ENCODE measurements around the gene NUP210. TPM values are rescaled to one million over a fixed set of nuclear protein-coding genes. Genes with fewer than 3 reads are reported as not detected.
A peak's percentile ranks its signal among the peaks of the same experiment; 100 is the strongest.

Gene NUP210
- total and polyA plus RNA-seq, 7 experiments from 2014 or later, result 52.6 to 164 (median 138) TPM

DNA sequence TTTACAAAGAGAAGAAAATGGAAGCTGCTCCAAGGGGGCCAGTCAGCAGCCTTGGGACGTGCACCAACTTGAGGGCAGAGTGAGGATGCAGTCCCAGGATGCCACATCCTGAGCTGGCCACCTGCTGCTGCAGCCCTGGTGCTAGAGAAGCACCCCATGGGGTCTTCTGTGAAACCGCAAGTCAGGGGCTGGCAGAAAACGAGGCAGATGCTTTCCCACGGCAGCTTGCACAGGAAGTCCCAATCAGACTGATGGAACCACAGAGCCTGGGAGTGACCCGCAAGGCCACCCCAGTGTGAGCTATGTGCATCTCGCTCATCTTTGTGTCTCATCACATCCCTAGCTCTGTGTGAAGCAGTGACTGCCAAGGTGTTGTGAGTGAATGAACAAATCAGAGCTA is 76.5 kb downstream of the NUP210 start:
- Mint-ChIP-seq H3K36me3 (peaks cover 0 to 33% (median 22%) of the 10 kb centered on the region in 5 donors), H3K27me3 (no peaks in the 10 kb centered on the region), H3K27ac (peak overlapping the region in 6 of 9 donors; percentile 25 to 50 (median 34)), H3K4me1 (peaks cover 26 to 45% (median 35%) of the 10 kb centered on the region in 7 donors), H3K4me3 (no peak overlapping the region), H3K9me3 (peaks cover 0 to 1% (median 0%) of the 10 kb centered on the region in 11 donors)
- intact Hi-C loops (cut with micrococcal nuclease), result loop anchor here in 1 of 2 donors (10.0 kb wide), 1 partner anchor 789 kb away; the partner anchor contains the start of gene MKRN2
- H3K4me1 ChIP-seq (ENCODE audit: control insufficient read depth in 2 of 2, insufficient read depth in 2 of 2, low read length in 2 of 2), result peaks cover 16 to 26% of the 10 kb centered on the region in 2 donors
- DNase-seq (no peak), ATAC-seq (no peak)
- no peaks in the 10 kb centered on the region for H3K27me3 ChIP-seq (ENCODE audit: control insufficient read depth in 2 of 2, insufficient read depth in 2 of 2, low read length in 2 of 2)
- no peaks in the 10 kb centered on the region for H3K9me3 ChIP-seq (ENCODE audit: control insufficient read depth in 2 of 3, low read length in 3 of 3)
- ChIA-PET CTCF (interaction anchor here (1.1 to 11.7 kb wide), 6 partner anchors 31 to 252 kb away, joined by 4 to 147 read pairs (median 6); partner anchors contain the start of gene NUP210), POLR2A (interaction anchor here (0.8 to 11.6 kb wide), 3 partner anchors 73 to 136 kb away, joined by 3 to 125 read pairs (median 100); partner anchors contain the start of gene NUP210)
- peaks cover 17 to 59% (median 24%) of the 10 kb centered on the region in 3 experiments for H3K36me3 ChIP-seq (ENCODE audit: control insufficient read depth in 2 of 3, insufficient read depth in 3 of 3, low read length in 3 of 3)
- no peak overlapping the region for H3K27ac ChIP-seq (ENCODE audit: low read depth, low read length)
- H3K4me3 ChIP-seq (ENCODE audit: low read length), result no peak overlapping the region

DNA sequence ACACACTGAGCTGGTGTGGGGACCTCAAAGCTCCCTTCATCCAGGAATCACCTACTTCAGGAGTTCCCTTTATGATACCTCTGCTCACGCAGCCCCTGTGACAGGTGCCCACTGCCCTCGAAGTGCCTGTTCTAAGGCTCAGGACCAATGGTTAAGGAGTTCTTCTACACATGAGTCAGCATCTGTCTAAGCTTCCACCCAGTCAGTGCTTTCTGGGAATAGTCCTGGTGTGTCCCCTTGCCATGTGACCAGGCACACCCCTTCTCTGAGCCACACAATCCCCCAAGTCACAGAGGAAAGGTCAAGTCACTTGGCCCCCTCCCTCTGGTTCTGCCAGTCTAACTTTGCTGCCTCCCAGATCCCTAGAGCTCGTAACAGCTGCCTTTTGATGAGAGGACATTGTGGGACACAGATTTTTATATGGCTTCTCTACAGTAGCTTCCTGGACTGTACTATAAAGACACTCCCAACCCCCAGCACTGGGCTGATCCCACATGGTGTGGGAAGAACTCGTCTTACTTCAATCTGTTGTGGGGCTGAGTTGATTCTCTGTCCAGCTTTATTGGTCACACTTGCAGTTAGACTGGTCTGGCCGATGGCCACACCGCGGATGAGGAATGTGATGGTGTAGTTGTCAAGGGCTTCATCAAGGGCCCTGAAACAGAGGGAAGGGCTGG is 78.8 kb downstream of the NUP210 start:
- Mint-ChIP-seq H3K9me3 (peaks cover 0 to 3% (median 0%) of the 10 kb centered on the region in 11 donors), H3K4me1 (peaks cover 5 to 34% (median 14%) of the 10 kb centered on the region in 7 donors), H3K27ac (peak overlapping the region in 5 of 9 donors; percentile 5 to 72 (median 51)), H3K27me3 (no peaks in the 10 kb centered on the region), H3K4me3 (no peak overlapping the region), H3K36me3 (peaks cover 4 to 38% (median 26%) of the 10 kb centered on the region in 5 donors)
- ChIA-PET CTCF (interaction anchor here (0.6 to 2.8 kb wide), 5 partner anchors 11 to 250 kb away, joined by 3 to 6 read pairs (median 4); no protein-coding TSS in a partner anchor), POLR2A (interaction anchor here (0.7 to 11.6 kb wide), 3 partner anchors 12 to 111 kb away, joined by 3 to 125 read pairs (median 3); partner anchors contain the start of gene NUP210)
- Histone ChIP-seq H3K27ac (ENCODE audit: low read depth, low read length) (no peak overlapping the region), H3K4me1 (ENCODE audit: control insufficient read depth in 2 of 2, insufficient read depth in 2 of 2, low read length in 2 of 2) (peaks cover 4% of the 10 kb centered on the region in 2 donors), H3K9me3 (ENCODE audit: control insufficient read depth in 2 of 3, low read length in 3 of 3) (no peaks in the 10 kb centered on the region), H3K36me3 (ENCODE audit: control insufficient read depth in 2 of 3, insufficient read depth in 3 of 3, low read length in 3 of 3) (peaks cover 17 to 74% (median 36%) of the 10 kb centered on the region in 3 experiments), H3K27me3 (ENCODE audit: control insufficient read depth in 2 of 2, insufficient read depth in 2 of 2, low read length in 2 of 2) (no peaks in the 10 kb centered on the region), H3K4me3 (ENCODE audit: low read length) (no peak overlapping the region)
- DNase-seq (no peak), ATAC-seq (no peak)
- intact Hi-C loops (cut with micrococcal nuclease), result loop anchor here in 1 of 2 donors (10.0 kb wide), 1 partner anchor 787 kb away; the partner anchor contains the start of gene MKRN2

DNA sequence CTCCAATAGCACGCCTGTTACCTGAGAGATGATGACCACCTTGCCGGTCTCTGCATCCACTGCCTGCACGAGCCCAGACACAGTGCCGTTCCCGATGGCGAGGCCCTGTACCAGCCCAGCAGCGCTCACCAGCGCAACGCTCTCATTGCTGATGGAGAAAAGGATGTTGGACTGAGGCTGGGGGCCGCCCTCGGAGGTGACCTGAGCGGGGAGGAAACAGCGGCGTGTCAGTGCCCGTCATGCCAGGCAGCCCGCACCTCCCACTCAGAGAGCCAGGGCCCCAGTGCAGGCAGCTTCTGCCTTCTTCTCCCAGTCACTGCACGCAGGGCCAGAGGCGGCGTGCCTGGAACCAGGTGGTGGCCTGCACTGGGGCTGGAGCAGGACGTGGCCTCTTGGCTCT is 80.3 kb downstream of the NUP210 start:
- no peak for ATAC-seq
- Mint-ChIP-seq H3K9me3 (peaks cover 0 to 2% (median 0%) of the 10 kb centered on the region in 11 donors), H3K27ac (no peak overlapping the region), H3K36me3 (peaks cover 4 to 41% (median 24%) of the 10 kb centered on the region in 5 donors), H3K4me3 (no peak overlapping the region), H3K4me1 (peaks cover 0 to 24% (median 9%) of the 10 kb centered on the region in 7 donors), H3K27me3 (no peaks in the 10 kb centered on the region)
- intact Hi-C loops (cut with micrococcal nuclease), result loop anchor here in 1 of 2 donors (10.0 kb wide), 1 partner anchor 785 kb away; the partner anchor contains the start of gene MKRN2
- peaks cover 17 to 89% (median 49%) of the 10 kb centered on the region in 3 experiments for H3K36me3 ChIP-seq (ENCODE audit: control insufficient read depth in 2 of 3, insufficient read depth in 3 of 3, low read length in 3 of 3)
- no peak for DNase-seq
- no peak overlapping the region for H3K4me3 ChIP-seq (ENCODE audit: low read length)
- no peaks in the 10 kb centered on the region for H3K4me1 ChIP-seq (ENCODE audit: control insufficient read depth in 2 of 2, insufficient read depth in 2 of 2, low read length in 2 of 2)
- H3K27ac ChIP-seq (ENCODE audit: low read depth, low read length), result no peak overlapping the region
- ChIA-PET CTCF (no interaction called here), POLR2A (no interaction called here)
- H3K27me3 ChIP-seq (ENCODE audit: control insufficient read depth in 2 of 2, insufficient read depth in 2 of 2, low read length in 2 of 2), result no peaks in the 10 kb centered on the region
- H3K9me3 ChIP-seq (ENCODE audit: control insufficient read depth in 2 of 3, low read length in 3 of 3), result no peaks in the 10 kb centered on the region

DNA sequence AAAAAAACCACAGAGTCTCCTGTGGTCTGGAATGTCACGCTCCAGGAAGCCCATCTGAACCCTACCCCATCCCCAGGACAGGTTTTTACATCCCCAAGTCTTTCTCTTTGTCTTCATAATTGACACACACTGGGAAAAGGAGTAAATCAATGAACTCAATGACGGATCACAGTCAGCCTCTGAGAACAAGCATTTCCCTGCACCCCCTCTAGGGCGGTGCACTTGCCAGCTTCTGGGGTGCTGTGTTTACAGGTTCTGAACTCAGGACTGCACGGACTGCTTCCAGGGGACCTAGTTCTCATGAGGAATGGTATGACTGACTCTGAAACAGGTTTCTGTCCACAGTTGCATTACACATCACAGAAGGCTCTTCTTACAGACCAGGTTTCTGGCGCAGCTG is 81.1 kb downstream of the NUP210 start:
- peaks cover 0 to 17% (median 5%) of the 10 kb centered on the region in 7 donors for H3K4me1 Mint-ChIP-seq
- no peak for DNase-seq

DNA sequence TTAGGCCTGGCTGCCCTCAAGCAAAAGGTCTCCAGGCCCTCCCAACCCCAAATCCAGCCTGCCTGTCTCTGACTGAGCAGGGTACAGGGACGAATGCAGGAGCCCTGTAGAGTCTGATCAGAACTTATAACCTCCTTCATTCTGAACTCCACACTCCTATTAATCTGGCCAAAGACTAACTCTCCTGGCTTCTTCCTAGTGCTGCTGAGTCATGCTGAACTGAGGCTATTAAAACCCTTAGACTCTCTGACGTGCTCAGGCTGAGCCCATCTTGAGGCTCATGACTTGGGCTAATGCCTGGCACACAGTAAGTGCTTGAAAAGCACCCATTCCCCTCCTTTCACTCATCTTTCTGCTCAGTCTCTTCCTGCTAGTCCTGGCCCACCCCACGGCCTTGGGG is 81.9 kb downstream of the NUP210 start:
- CTCF ChIA-PET, result no interaction called here
- peaks cover 10 to 43% (median 20%) of the 10 kb centered on the region in 5 donors for H3K36me3 Mint-ChIP-seq
- H3K9me3 ChIP-seq (ENCODE audit: control insufficient read depth in 2 of 3, low read length in 3 of 3), result no peaks in the 10 kb centered on the region

More for the DNA sequence above, 81.1 kb downstream of the NUP210 start:
- H3K27ac ChIP-seq (ENCODE audit: low read depth, low read length), result no peak overlapping the region
- peak overlapping the region in 2 of 9 donors; percentile 34 to 52 for H3K27ac Mint-ChIP-seq
- no peaks in the 10 kb centered on the region for H3K27me3 ChIP-seq (ENCODE audit: control insufficient read depth in 2 of 2, insufficient read depth in 2 of 2, low read length in 2 of 2)
- POLR2A ChIA-PET, result no interaction called here
- no peaks in the 10 kb centered on the region for H3K4me1 ChIP-seq (ENCODE audit: control insufficient read depth in 2 of 2, insufficient read depth in 2 of 2, low read length in 2 of 2)
- ATAC-seq, result no peak
- no peaks in the 10 kb centered on the region for H3K9me3 ChIP-seq (ENCODE audit: control insufficient read depth in 2 of 3, low read length in 3 of 3)
- no peak overlapping the region for H3K4me3 Mint-ChIP-seq
- CTCF ChIA-PET, result no interaction called here
- intact Hi-C loops (cut with micrococcal nuclease), result no loop called here
- peaks cover 0 to 2% (median 0%) of the 10 kb centered on the region in 11 donors for H3K9me3 Mint-ChIP-seq
- no peak overlapping the region for H3K4me3 ChIP-seq (ENCODE audit: low read length)
- H3K27me3 Mint-ChIP-seq, result no peaks in the 10 kb centered on the region
- H3K36me3 ChIP-seq (ENCODE audit: control insufficient read depth in 2 of 3, insufficient read depth in 3 of 3, low read length in 3 of 3), result peaks cover 23 to 98% (median 52%) of the 10 kb centered on the region in 3 experiments
- H3K36me3 Mint-ChIP-seq, result peaks cover 9 to 47% (median 20%) of the 10 kb centered on the region in 5 donors

DNA sequence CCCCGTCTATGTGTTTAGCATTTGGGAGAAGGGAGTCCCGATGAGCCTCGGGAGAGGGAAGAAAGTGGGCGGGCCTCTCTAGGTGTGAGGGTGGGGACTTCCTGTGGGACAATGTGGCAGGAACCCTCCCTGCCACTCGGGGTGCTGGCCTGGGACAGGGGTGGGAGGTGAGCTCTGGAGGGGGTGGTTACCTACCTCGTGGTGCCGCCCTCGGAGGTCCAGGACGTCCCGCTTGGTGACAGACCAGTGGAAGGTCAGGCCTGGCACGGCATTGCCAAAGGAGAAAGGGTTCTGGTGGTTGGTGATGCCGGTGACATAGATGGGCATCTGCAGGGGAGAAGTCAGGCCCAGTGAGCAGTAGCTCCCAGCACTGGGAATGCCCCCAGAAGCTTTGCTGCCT is 83.5 kb downstream of the NUP210 start:
- H3K36me3 ChIP-seq (ENCODE audit: control insufficient read depth in 2 of 3, insufficient read depth in 3 of 3, low read length in 3 of 3), result peaks cover 27 to 100% (median 63%) of the 10 kb centered on the region in 3 experiments
- H3K4me3 ChIP-seq (ENCODE audit: low read length), result no peak overlapping the region
- Mint-ChIP-seq H3K27ac (peak overlapping the region in 3 of 9 donors; percentile 28 to 80 (median 64)), H3K36me3 (peaks cover 13 to 41% (median 17%) of the 10 kb centered on the region in 5 donors), H3K4me1 (peaks cover 0 to 11% (median 0%) of the 10 kb centered on the region in 7 donors), H3K27me3 (no peaks in the 10 kb centered on the region), H3K9me3 (peaks cover 0 to 2% (median 0%) of the 10 kb centered on the region in 11 donors), H3K4me3 (no peak overlapping the region)
- ATAC-seq (no peak), DNase-seq (no peak)
- ChIA-PET CTCF (interaction anchor here (1.6 kb wide), 1 partner anchor 13 kb away, joined by 3 read pairs; no protein-coding TSS in a partner anchor), POLR2A (no interaction called here)
- intact Hi-C loops (cut with micrococcal nuclease), result no loop called here
- H3K27me3 ChIP-seq (ENCODE audit: control insufficient read depth in 2 of 2, insufficient read depth in 2 of 2, low read length in 2 of 2), result no peaks in the 10 kb centered on the region
- no peaks in the 10 kb centered on the region for H3K4me1 ChIP-seq (ENCODE audit: control insufficient read depth in 2 of 2, insufficient read depth in 2 of 2, low read length in 2 of 2)
- no peaks in the 10 kb centered on the region for H3K9me3 ChIP-seq (ENCODE audit: control insufficient read depth in 2 of 3, low read length in 3 of 3)
- H3K27ac ChIP-seq (ENCODE audit: low read depth, low read length), result no peak overlapping the region

More for the DNA sequence above, 81.9 kb downstream of the NUP210 start:
- Mint-ChIP-seq H3K4me1 (peaks cover 0 to 12% (median under 1%) of the 10 kb centered on the region in 7 donors), H3K27ac (peak overlapping the region in 7 of 9 donors; percentile 17 to 86 (median 41)), H3K9me3 (peaks cover 0 to 2% (median 0%) of the 10 kb centered on the region in 11 donors), H3K4me3 (no peak overlapping the region), H3K27me3 (no peaks in the 10 kb centered on the region)
- no peaks in the 10 kb centered on the region for H3K27me3 ChIP-seq (ENCODE audit: control insufficient read depth in 2 of 2, insufficient read depth in 2 of 2, low read length in 2 of 2)
- POLR2A ChIA-PET, result no interaction called here
- H3K36me3 ChIP-seq (ENCODE audit: control insufficient read depth in 2 of 3, insufficient read depth in 3 of 3, low read length in 3 of 3), result peaks cover 28 to 100% (median 58%) of the 10 kb centered on the region in 3 experiments
- H3K4me1 ChIP-seq (ENCODE audit: control insufficient read depth in 2 of 2, insufficient read depth in 2 of 2, low read length in 2 of 2), result no peaks in the 10 kb centered on the region
- intact Hi-C loops (cut with micrococcal nuclease), result no loop called here
- H3K27ac ChIP-seq (ENCODE audit: low read depth, low read length), result no peak overlapping the region
- H3K4me3 ChIP-seq (ENCODE audit: low read length), result no peak overlapping the region
- no peak for ATAC-seq
- DNase-seq, result no peak

All from naive thymus-derived CD4-positive, alpha-beta T cell (primary cell).